ENCODE results near the gene SPATA16. TPM values are rescaled to one million over a fixed set of nuclear protein-coding genes. Genes with fewer than 3 reads are reported as not detected.

SPATA16 gene
- polyA plus RNA-seq, 1 experiment: not detected

- no peaks in the 10 kb centered on the region for H3K9me3 ChIP-seq (ENCODE audit: control insufficient read depth, insufficient read depth, low read length)
- no peak overlapping the region for H3K27ac ChIP-seq (ENCODE audit: low read depth, low read length)
- POLR2A ChIA-PET: no interaction called here
- CTCF ChIA-PET: no interaction called here
- H3K27me3 ChIP-seq (ENCODE audit: control insufficient read depth, insufficient read depth, low read length): no peaks in the 10 kb centered on the region
- no peak for DNase-seq (ENCODE audit: low read depth, low spot score)
- H3K4me3 ChIP-seq (ENCODE audit: low read depth, low read length): no peak overlapping the region
- TF ChIP-seq, protein P1, sequence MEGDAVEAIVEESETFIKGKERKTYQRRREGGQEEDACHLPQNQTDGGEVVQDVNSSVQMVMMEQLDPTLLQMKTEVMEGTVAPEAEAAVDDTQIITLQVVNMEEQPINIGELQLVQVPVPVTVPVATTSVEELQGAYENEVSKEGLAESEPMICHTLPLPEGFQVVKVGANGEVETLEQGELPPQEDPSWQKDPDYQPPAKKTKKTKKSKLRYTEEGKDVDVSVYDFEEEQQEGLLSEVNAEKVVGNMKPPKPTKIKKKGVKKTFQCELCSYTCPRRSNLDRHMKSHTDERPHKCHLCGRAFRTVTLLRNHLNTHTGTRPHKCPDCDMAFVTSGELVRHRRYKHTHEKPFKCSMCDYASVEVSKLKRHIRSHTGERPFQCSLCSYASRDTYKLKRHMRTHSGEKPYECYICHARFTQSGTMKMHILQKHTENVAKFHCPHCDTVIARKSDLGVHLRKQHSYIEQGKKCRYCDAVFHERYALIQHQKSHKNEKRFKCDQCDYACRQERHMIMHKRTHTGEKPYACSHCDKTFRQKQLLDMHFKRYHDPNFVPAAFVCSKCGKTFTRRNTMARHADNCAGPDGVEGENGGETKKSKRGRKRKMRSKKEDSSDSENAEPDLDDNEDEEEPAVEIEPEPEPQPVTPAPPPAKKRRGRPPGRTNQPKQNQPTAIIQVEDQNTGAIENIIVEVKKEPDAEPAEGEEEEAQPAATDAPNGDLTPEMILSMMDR (IDR thresholded peaks at IDR 0.05; ENCODE audit: low read depth, low read length): no peak
Observed at GRCh38 chr3:172856795-172857742, 284.0 kb downstream of the SPATA16 start.

DNA sequence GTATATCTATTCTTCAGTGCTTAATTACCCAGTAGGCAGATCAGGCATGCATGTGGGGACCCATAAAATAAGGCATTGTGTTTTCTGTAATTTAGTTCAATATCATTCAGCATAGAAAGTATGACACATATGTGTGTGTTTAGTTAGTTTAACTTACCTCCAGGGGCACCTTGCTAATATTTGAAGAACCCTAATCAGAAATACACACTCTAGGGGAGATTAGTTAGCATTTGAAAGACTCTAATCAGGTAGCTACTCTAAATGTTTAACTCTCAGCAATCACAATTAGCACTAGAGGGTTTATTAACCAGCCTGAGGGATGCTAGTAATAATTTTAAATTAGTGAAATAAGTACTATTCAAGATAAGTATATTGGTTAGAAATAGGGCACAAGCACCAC lies 286.0 kb downstream of the SPATA16 start:
- POLR2A ChIA-PET: no interaction called here
- no peak for DNase-seq (ENCODE audit: low read depth, low spot score)
- no peaks in the 10 kb centered on the region for H3K27me3 ChIP-seq (ENCODE audit: control insufficient read depth, insufficient read depth, low read length)
- CTCF ChIA-PET: no interaction called here
- TF ChIP-seq, protein P1 (IDR thresholded peaks at IDR 0.05; ENCODE audit: low read depth, low read length): no peak
- H3K27ac ChIP-seq (ENCODE audit: low read depth, low read length): no peak overlapping the region
- H3K9me3 ChIP-seq (ENCODE audit: control insufficient read depth, insufficient read depth, low read length): no peaks in the 10 kb centered on the region
- H3K4me3 ChIP-seq (ENCODE audit: low read depth, low read length): no peak overlapping the region

- ChIA-PET CTCF (no interaction called here), POLR2A (no interaction called here)
- no peak overlapping the region for H3K27ac ChIP-seq (ENCODE audit: low read depth, low read length)
- H3K9me3 ChIP-seq (ENCODE audit: control insufficient read depth, insufficient read depth, low read length): no peaks in the 10 kb centered on the region
- no peaks in the 10 kb centered on the region for H3K27me3 ChIP-seq (ENCODE audit: control insufficient read depth, insufficient read depth, low read length)
- H3K4me3 ChIP-seq (ENCODE audit: low read depth, low read length): no peak overlapping the region
- TF ChIP-seq, protein P1 (IDR thresholded peaks at IDR 0.05; ENCODE audit: low read depth, low read length): no peak
- DNase-seq (ENCODE audit: low read depth, low spot score): no peak
Observed at GRCh38 chr3:172853921-172854666, 286.9 kb downstream of the SPATA16 start.

DNA sequence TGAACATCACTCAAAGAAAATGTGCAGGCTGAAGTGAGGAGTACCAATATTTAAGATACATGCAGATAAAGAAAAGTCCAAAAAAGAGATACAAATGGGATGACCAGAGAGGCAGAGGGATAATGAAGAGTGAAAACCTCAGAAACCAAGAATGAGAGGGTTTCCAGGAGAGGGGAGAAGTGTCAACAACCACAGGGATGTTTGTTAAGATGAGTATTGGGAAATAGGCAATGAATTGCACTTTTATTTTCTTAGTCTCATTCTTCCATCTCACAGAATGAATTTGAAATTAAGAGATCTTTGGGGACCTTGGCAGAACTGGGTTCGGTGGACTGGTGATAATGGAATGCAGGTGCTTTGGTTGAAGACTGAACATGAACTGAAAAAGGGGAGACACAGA lies 288.0 kb downstream of the SPATA16 start:
- TF ChIP-seq, protein P1 (IDR thresholded peaks at IDR 0.05; ENCODE audit: low read depth, low read length): no peak
- no peaks in the 10 kb centered on the region for H3K27me3 ChIP-seq (ENCODE audit: control insufficient read depth, insufficient read depth, low read length)
- ChIA-PET POLR2A (no interaction called here), CTCF (no interaction called here)
- H3K27ac ChIP-seq (ENCODE audit: low read depth, low read length): no peak overlapping the region
- H3K9me3 ChIP-seq (ENCODE audit: control insufficient read depth, insufficient read depth, low read length): no peaks in the 10 kb centered on the region
- H3K4me3 ChIP-seq (ENCODE audit: low read depth, low read length): no peak overlapping the region
- DNase-seq (ENCODE audit: low read depth, low spot score): no peak

GRCh38 chr3:172848910-172849309 lies 292.1 kb downstream of the SPATA16 start:
- CTCF ChIA-PET: interaction anchor here (2.0 kb wide), 1 partner anchor 13 kb away, joined by 6 read pairs; no protein-coding TSS in a partner anchor
- DNase-seq (ENCODE audit: low read depth, low spot score): no peak
- Histone ChIP-seq H3K4me3 (ENCODE audit: low read depth, low read length) (no peak overlapping the region), H3K27me3 (ENCODE audit: control insufficient read depth, insufficient read depth, low read length) (no peaks in the 10 kb centered on the region), H3K9me3 (ENCODE audit: control insufficient read depth, insufficient read depth, low read length) (no peaks in the 10 kb centered on the region), H3K27ac (ENCODE audit: low read depth, low read length) (no peak overlapping the region)
- POLR2A ChIA-PET: no interaction called here
- TF ChIP-seq, protein P1 (IDR thresholded peaks at IDR 0.05; ENCODE audit: low read depth, low read length): no peak
